Adipocyte (in vitro differentiated cells): Measurements from ENCODE around the gene DNAH10.
A peak's percentile ranks its signal among the peaks of the same experiment; 100 is the strongest.

Experiments used
- DNase-seq: peaks from one replicate; pipeline ENCODE4 v3.0.0-alpha.2; 2015; ENCODE audit warnings: low read depth
- H3K27me3 ChIP-seq: replicated peaks from 2 replicates; pipeline ENCODE4 v1.7.0; 2013; ENCODE audit warnings: mild to moderate bottlenecking, low read length, moderate library complexity; ENCODE audit not compliant: control insufficient read depth, insufficient read depth
- H3K36me3 ChIP-seq: 2 replicates; pipeline ENCODE4 v1.7.0; 2013; ENCODE audit warnings: low read length, mild to moderate bottlenecking, moderate library complexity; ENCODE audit not compliant: control insufficient read depth, insufficient read depth, severe bottlenecking
- H3K4me1 ChIP-seq: 2 replicates; pipeline ENCODE4 v1.7.0; 2013; ENCODE audit warnings: mild to moderate bottlenecking, low read length, moderate library complexity; ENCODE audit not compliant: control insufficient read depth, insufficient read depth
- H3K4me3 ChIP-seq: 2 replicates; pipeline ENCODE4 v1.7.0; 2013; ENCODE audit warnings: mild to moderate bottlenecking, low read length, moderate library complexity
- H3K9ac ChIP-seq: 2 replicates; pipeline ENCODE4 v1.7.0; 2013; ENCODE audit warnings: mild to moderate bottlenecking, low read length, moderate library complexity
- H3K9me3 ChIP-seq: 2 replicates; pipeline ENCODE4 v1.7.0; 2013; ENCODE audit warnings: mild to moderate bottlenecking, low read length, moderate library complexity; ENCODE audit not compliant: control insufficient read depth

Gene DNAH10

DNA sequence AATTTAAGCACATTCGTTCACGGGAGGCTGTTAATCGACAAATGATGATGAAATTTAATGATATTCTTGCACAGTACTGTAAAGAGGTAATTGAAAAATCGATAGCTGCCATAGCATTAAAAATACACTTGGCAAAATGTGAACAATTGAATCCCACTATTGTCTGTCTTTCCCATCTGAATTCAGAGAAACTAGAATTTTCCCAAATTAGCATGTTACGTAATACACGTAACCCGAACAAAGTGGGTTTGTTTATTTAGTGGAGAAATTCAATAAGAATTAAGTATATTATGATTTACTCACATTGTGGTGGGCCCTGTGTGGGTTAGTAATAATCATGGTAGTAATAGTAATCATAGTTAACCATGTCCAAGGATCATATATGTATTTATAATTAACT is 31.9 kb downstream of the DNAH10 start:
- Histone ChIP-seq H3K27me3 (peaks cover 6% of the 10 kb centered on the region), H3K9me3 (peaks cover 3% of the 10 kb centered on the region), H3K36me3 (no peaks in the 10 kb centered on the region), H3K4me3 (no peak overlapping the region), H3K4me1 (no peaks in the 10 kb centered on the region), H3K9ac (no peak overlapping the region)
- no peak for DNase-seq

DNA sequence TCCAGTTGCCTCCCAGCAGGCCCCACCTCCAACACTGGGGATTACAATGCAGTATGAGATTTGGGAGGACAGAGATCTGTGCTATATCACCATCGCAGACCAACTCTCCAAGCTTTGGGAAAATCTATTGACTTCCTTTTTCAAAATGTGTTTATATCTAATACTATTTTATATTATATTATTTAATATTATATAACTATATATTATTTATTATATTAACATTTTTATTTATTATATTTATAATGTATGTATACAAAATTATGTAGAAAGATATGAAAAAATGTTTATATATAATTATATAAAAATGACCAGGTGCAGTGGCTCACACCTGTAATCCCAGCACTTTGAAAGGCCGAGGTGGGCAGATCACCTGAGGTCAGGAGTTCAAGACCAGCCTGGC is 36.4 kb downstream of the DNAH10 start:
- no peak overlapping the region for H3K4me3 ChIP-seq
- H3K9me3 ChIP-seq: no peaks in the 10 kb centered on the region
- H3K36me3 ChIP-seq: no peaks in the 10 kb centered on the region
- no peak overlapping the region for H3K9ac ChIP-seq
- H3K27me3 ChIP-seq: peaks cover 6% of the 10 kb centered on the region
- no peaks in the 10 kb centered on the region for H3K4me1 ChIP-seq
- DNase-seq: no peak

- Histone ChIP-seq H3K27me3 (peaks cover 6% of the 10 kb centered on the region), H3K36me3 (no peaks in the 10 kb centered on the region), H3K9me3 (no peaks in the 10 kb centered on the region), H3K9ac (no peak overlapping the region), H3K4me1 (no peaks in the 10 kb centered on the region), H3K4me3 (no peak overlapping the region)
- DNase-seq: no peak
Measured at GRCh38 chr12:123799227-123799626, 37.1 kb downstream of the DNAH10 start.

DNA sequence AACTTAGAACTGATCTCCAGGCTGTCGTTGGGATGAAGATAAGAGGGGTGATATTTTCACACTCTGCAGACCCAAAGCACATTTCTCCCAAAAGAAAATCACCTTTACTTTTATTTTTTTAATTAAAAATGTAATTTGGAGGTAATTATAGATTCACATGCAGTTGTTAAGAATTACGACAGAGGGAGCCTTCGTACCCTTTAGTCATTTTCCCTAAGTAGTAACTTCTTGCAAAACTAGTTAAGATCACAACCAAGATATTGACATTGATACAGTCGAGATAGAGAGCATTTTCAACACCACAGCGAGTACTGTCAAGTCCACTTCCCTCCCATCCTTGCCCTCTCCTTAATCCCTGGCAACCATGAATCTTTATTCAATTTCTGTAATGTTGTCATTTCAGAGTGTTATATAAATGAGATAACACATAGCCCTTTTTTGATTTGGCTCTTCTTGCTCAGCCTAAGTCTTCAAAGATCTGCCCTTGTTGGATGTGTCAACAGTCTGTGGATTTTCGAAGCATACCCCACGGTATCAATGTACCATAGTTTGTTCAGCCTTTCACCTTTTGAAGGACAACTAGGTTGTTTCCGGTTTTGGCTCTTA is 39.6 kb downstream of the DNAH10 start:
- Histone ChIP-seq H3K36me3 (no peaks in the 10 kb centered on the region), H3K9ac (no peak overlapping the region), H3K4me3 (no peak overlapping the region), H3K4me1 (no peaks in the 10 kb centered on the region), H3K27me3 (peaks cover 6% of the 10 kb centered on the region), H3K9me3 (no peaks in the 10 kb centered on the region)
- DNase-seq: peak; percentile 81

- Histone ChIP-seq H3K4me3 (no peak overlapping the region), H3K36me3 (no peaks in the 10 kb centered on the region)
Measured at GRCh38 chr12:123805173-123805572, 43.1 kb downstream of the DNAH10 start.

DNA sequence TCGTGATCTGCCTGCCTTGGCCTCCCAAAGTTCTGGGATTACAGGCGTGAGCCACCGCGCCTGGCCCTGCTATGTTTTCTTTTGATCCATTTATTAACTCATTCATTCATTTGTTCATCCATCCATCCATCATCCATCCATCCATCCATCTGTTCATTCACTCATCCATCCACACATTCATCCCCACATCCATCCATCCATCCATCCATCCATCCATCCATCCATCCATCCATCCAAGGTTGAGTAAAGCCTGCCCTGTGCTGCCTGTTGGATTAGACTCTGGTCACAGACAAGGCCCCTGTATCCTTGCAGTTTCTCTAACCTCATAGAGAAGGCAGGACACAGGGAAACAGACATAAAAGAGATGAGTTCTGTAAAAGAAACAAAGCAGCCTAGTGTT is 44.9 kb downstream of the DNAH10 start:
- H3K4me3 ChIP-seq: no peak overlapping the region

More at GRCh38 chr12:123805173-123805572, 43.1 kb downstream of the DNAH10 start:
- Histone ChIP-seq H3K4me1 (no peaks in the 10 kb centered on the region), H3K9ac (no peak overlapping the region), H3K27me3 (peaks cover 25% of the 10 kb centered on the region), H3K9me3 (no peaks in the 10 kb centered on the region)
- DNase-seq: no peak

DNA sequence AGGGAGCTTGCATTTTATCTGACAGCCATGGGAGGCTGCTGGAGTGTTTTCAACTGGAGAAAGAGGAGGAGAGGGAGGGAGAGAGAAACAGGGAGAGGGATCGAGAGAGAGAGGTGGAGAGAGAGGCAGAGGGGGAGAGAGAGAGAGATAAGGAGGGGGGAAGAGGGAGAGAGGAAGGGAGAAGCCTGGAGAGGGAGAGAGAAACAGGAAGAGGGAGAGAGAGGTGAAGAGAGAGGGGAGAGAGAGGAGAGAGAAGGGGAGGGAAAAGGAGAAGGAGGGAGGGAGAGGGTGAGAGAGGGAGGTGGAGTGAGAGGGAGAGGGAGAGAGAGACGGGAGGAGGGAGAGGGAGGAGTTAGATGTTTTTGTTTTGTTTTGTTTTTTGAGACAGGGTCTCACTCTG is 45.6 kb downstream of the DNAH10 start:
- H3K9ac ChIP-seq: no peak overlapping the region
- no peaks in the 10 kb centered on the region for H3K4me1 ChIP-seq
- H3K36me3 ChIP-seq: no peaks in the 10 kb centered on the region
- peaks cover 19% of the 10 kb centered on the region for H3K27me3 ChIP-seq
- H3K9me3 ChIP-seq: no peaks in the 10 kb centered on the region
- no peak overlapping the region for H3K4me3 ChIP-seq
- no peak for DNase-seq

More for the DNA sequence above, 44.9 kb downstream of the DNAH10 start:
- Histone ChIP-seq H3K9ac (no peak overlapping the region), H3K4me1 (no peaks in the 10 kb centered on the region), H3K27me3 (peaks cover 19% of the 10 kb centered on the region), H3K36me3 (no peaks in the 10 kb centered on the region), H3K9me3 (no peaks in the 10 kb centered on the region)
- DNase-seq: no peak

DNA sequence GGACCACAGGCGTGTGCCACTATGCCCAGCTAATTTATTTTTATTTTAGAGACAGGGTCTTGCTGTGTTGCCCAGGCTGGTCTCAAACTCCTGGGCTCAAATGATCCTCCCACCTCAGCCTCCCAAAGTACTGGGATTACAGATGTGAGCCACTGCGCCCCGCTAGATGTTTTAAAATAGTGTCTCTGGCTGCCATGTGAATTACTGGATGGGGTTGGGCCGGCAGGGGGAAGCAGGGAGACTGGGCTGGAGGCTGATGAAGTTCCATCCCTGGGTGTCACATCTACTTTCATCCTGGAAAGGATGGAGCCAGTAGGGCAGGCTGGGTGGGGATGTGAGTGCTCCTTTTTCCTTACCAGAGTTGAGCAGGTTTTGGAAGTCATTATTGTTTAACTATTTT is 46.1 kb downstream of the DNAH10 start:
- Histone ChIP-seq H3K36me3 (no peaks in the 10 kb centered on the region), H3K9me3 (no peaks in the 10 kb centered on the region), H3K9ac (no peak overlapping the region), H3K4me1 (no peaks in the 10 kb centered on the region), H3K4me3 (no peak overlapping the region), H3K27me3 (peaks cover 19% of the 10 kb centered on the region)
- DNase-seq: peak; percentile 47

DNA sequence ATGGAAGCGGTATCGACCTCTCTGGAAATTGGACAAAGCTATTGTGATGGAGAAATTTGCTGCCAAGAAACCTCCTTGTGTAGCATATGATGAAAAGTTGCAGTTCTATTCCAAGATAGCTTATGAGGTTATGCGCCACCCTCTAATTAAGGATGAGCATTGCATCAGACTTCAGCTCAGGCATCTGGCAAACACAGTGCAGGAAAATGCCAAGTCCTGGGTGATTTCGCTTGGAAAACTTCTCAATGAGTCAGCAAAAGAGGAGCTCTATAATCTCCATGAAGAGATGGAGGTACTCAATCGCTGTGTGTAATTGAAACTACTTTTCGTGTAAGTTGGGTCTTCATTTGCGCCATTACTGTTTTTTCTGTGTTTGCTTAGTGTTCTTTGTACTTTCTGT is 51.2 kb downstream of the DNAH10 start:
- peak; percentile 86 for DNase-seq
- H3K9ac ChIP-seq: no peak overlapping the region
- H3K4me1 ChIP-seq: no peaks in the 10 kb centered on the region
- no peaks in the 10 kb centered on the region for H3K36me3 ChIP-seq
- H3K27me3 ChIP-seq: peaks cover 14% of the 10 kb centered on the region
- H3K4me3 ChIP-seq: no peak overlapping the region
- H3K9me3 ChIP-seq: peaks cover 13% of the 10 kb centered on the region

DNA sequence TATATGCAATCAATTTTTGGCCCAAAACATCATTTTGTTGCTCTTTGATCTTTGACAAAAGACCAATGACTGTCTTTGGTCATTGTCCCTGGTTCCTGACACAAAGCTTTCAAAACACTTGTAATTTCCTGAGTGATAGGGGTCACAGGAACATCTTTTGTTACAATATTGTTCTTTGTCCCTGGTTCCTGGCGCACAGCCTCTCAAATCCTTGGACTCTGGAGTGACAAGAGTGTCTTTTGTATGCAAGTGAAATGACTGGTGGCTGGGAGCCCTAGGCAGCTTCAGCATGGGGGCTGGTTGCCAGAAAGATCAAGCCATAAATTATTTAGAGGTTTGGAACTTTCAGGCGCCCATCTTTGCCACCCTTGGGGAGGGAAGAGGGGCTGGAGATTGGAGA is 53.9 kb downstream of the DNAH10 start:
- H3K4me1 ChIP-seq: no peaks in the 10 kb centered on the region
- no peaks in the 10 kb centered on the region for H3K27me3 ChIP-seq
- H3K4me3 ChIP-seq: no peak overlapping the region
- no peaks in the 10 kb centered on the region for H3K36me3 ChIP-seq
- H3K9me3 ChIP-seq: peaks cover 16% of the 10 kb centered on the region
- no peak overlapping the region for H3K9ac ChIP-seq
- no peak for DNase-seq

DNA sequence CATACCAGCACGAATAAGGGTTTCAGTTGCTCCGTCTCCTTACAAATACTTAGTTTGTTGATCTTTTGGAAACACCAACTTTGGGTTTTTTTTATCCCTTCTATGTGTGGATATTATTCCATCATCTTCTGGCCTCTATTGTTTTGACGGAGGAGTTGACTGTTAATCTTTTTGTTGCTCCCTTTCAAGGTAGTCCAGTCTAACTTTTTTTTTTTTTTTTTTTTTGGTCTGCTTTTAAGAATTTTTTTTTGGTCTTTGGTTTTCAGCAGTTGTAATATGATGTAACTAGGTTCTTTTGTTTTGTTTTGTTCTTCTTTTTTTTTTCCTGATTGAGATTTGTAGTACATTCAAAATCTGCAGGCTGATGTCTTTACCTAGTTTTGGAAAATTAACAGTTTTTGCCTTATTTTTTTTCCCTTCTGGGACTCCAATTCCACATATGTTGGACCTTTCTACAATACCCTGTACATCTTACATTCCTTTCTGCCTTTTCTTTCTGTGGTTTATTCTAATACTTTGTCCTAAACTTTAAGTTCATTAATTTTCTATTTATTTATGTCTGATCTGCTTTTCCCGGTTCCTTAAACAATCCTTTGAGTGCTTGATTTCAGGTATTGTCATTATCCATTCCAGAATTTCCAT is 54.9 kb downstream of the DNAH10 start:
- Histone ChIP-seq H3K4me3 (no peak overlapping the region), H3K4me1 (no peaks in the 10 kb centered on the region), H3K36me3 (no peaks in the 10 kb centered on the region), H3K9ac (no peak overlapping the region), H3K27me3 (no peaks in the 10 kb centered on the region), H3K9me3 (peaks cover 16% of the 10 kb centered on the region)
- DNase-seq: no peak

DNA sequence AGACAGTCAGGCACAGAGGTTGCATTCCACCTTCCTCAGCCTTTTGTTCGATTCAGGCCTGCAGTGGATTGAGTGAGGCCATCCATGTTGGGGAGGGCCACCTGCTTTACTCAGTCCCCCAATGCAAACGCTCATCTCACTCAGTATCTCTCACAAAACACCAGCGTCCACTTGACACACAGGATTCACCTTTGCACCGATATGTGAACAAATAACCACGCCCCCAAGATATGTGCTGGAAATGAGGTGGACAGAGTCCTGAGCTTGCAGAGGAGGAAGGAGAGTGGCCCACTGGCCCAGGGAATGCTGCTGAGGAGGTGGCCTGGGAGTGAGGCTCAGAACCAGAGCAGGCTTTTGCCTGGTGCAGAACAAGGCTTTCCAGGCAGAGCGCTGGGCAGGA is 60.7 kb downstream of the DNAH10 start:
- peaks cover 18% of the 10 kb centered on the region for H3K9me3 ChIP-seq
- H3K36me3 ChIP-seq: no peaks in the 10 kb centered on the region
- H3K27me3 ChIP-seq: peaks cover 11% of the 10 kb centered on the region
- H3K4me1 ChIP-seq: no peaks in the 10 kb centered on the region
- no peak overlapping the region for H3K9ac ChIP-seq
- no peak overlapping the region for H3K4me3 ChIP-seq
- DNase-seq: no peak
